Hematopoietic multipotent progenitor cell treated with erythropoietin and hydrocortisone succinate and interleukin-3 and kit ligand, for 4 days (in vitro differentiated cells): ENCODE data around the gene TPD52L1.
A peak's percentile ranks its signal among the peaks of the same experiment; 100 is the strongest.
"Not testable (repeated sequence)": the region's sequence is repeated elsewhere in the genome, so short reads cannot be mapped to it uniquely, and the experiment has no call there.

Experiments
- DNase-seq: peaks from one replicate; pipeline ENCODE4 v3.0.0-alpha.2; 2015

The TPD52L1 gene

GRCh38 chr6:125277838-125278237 lies 124.3 kb downstream of the TPD52L1 start:
- DNase-seq: no peak

GRCh38 chr6:125279961-125280360 lies 126.4 kb downstream of the TPD52L1 start:
- no peak for DNase-seq

GRCh38 chr6:125280370-125281035 lies 126.9 kb downstream of the TPD52L1 start:
- not testable (repeated sequence) for DNase-seq

GRCh38 chr6:125282470-125282869 lies 128.9 kb downstream of the TPD52L1 start:
- DNase-seq: not testable (repeated sequence)

- no peak for DNase-seq
These were observed 131.8 kb downstream of the TPD52L1 start for GRCh38 chr6:125285353-125285752.

- DNase-seq: no peak
These were observed 132.4 kb downstream of the TPD52L1 start for GRCh38 chr6:125285936-125286335.

GRCh38 chr6:125287718-125288117 lies 134.1 kb downstream of the TPD52L1 start:
- DNase-seq: no peak

- DNase-seq: no peak
These were observed 140.0 kb downstream of the TPD52L1 start for GRCh38 chr6:125293587-125293986.

- DNase-seq: no peak
These were observed 140.5 kb downstream of the TPD52L1 start for GRCh38 chr6:125294036-125294435.

GRCh38 chr6:125294925-125295324 lies 141.4 kb downstream of the TPD52L1 start:
- DNase-seq: no peak

GRCh38 chr6:125296471-125296870 lies 142.9 kb downstream of the TPD52L1 start:
- no peak for DNase-seq

- no peak for DNase-seq
These were observed 145.7 kb downstream of the TPD52L1 start for GRCh38 chr6:125299257-125299656.

GRCh38 chr6:125300992-125301434 lies 147.4 kb downstream of the TPD52L1 start:
- DNase-seq: no peak

GRCh38 chr6:125301435-125302391 lies 148.1 kb downstream of the TPD52L1 start, which contains the start of gene HDDC2:
Gene HDDC2 (minus strand): TSS chr6:125301967. CDS start chr6:125301932, 35 bp downstream.
- DNase-seq: peak; percentile 79

- DNase-seq: no peak
These were observed 149.4 kb downstream of the TPD52L1 start for GRCh38 chr6:125302840-125303511.

- DNase-seq: peak; percentile 17
These were observed 149.9 kb downstream of the TPD52L1 start for GRCh38 chr6:125303512-125303854.

- DNase-seq: no peak
These were observed 151.5 kb downstream of the TPD52L1 start for GRCh38 chr6:125304970-125305660.

- no peak for DNase-seq
These were observed 153.2 kb downstream of the TPD52L1 start for GRCh38 chr6:125306756-125307149.

- peak; percentile 49 for DNase-seq
These were observed 153.7 kb downstream of the TPD52L1 start for GRCh38 chr6:125307150-125307838.

- peak; percentile 38 for DNase-seq
These were observed 154.5 kb downstream of the TPD52L1 start for GRCh38 chr6:125307964-125308615.

- peak; percentile 79 for DNase-seq
These were observed 157.5 kb downstream of the TPD52L1 start for GRCh38 chr6:125310994-125311649.
